K562 (cell line): ENCODE results near the gene SNX9. TPM values are rescaled to one million over a fixed set of nuclear protein-coding genes. Genes with fewer than 3 reads are reported as not detected.

Source experiments
- ATAC-seq: fragments of 200-7000 bp; cut with Tn5 transposase; 3 replicates; pipeline ENCODE4 v1.9.1; 2020; ENCODE audit warnings: moderate library complexity
- BruUV-seq: library from RNA; stranded (reverse); fragments of 400-500 nt; replicated peaks from 2 replicates; lab custom pipeline; 2021; lab: Mats Ljungman, UMichigan
- CTCF ChIA-PET: fragments of 300-600 bp; formaldehyde crosslinking; extraction: SDS; loops from one replicate; lab custom pipeline; 2021; ENCODE audit warnings: low intra/inter-chr PET ratio; lab: Yijun Ruan, JAX
- POLR2A ChIA-PET: fragments of 300-600, 350-650 bp; sonication (Branson Sonifier 250); formaldehyde crosslinking; extraction: SDS; loops from one replicate; lab custom pipeline; 2021; ENCODE audit warnings: antibody characterized with exemption, inconsistent platforms; lab: Yijun Ruan, JAX
- DNase-seq, 4 experiments: peaks; one replicate each; pipeline versions ENCODE4 v3.0.0 to v3.0.0-alpha.2; 2011 to 2018; ENCODE audit warnings: low spot score in 3 of 4, mixed read lengths in 3 of 4; ENCODE audit errors: extremely low read depth in 1 of 4
- FAIRE-seq: peaks from 2 replicates; lab custom pipeline; 2011; peaks lifted over from hg19 to GRCh38; lab: Jason Lieb, UNC
- H2AFZ ChIP-seq: 2 replicates; pipeline ENCODE4 v1.6.0; 2011; ENCODE audit warnings: low read depth, low read length, control low read depth, inconsistent platforms
- H3K27ac ChIP-seq: fragments of 200-600 bp; 3 replicates; pipeline ENCODE4 v1.8.0; 2011; ENCODE audit warnings: low read depth, mild to moderate bottlenecking, control low read depth, inconsistent platforms, low read length, moderate library complexity, mixed read lengths; ENCODE audit errors: extremely low read depth
- H3K27me3 ChIP-seq, 2 experiments: fragments of 300-600 bp in 1 of 2; 2 replicates in 1 of 2; 3 replicates in 1 of 2; pipeline versions ENCODE4 v1.6.0 to v1.8.0; 2011; ENCODE audit warnings: inconsistent platforms in 2 of 2, low read length in 2 of 2, mild to moderate bottlenecking in 1 of 2, mixed read lengths in 1 of 2, moderate library complexity in 1 of 2; ENCODE audit not compliant: control insufficient read depth in 2 of 2, insufficient read depth in 2 of 2
- H3K36me3 ChIP-seq: fragments of 300-600 bp; 3 replicates; pipeline ENCODE4 v1.8.0; 2011; ENCODE audit warnings: mild to moderate bottlenecking, low read length, inconsistent platforms; ENCODE audit not compliant: control insufficient read depth, insufficient read depth
- H3K4me1 ChIP-seq, 2 experiments: fragments of 200-600 bp in 1 of 2; replicated peaks in 1 of 2; 2 replicates in 1 of 2; 3 replicates in 1 of 2; pipeline versions ENCODE4 v1.5.1 to v1.8.0; 2011; ENCODE audit warnings: inconsistent platforms in 2 of 2, low read length in 2 of 2, mild to moderate bottlenecking in 1 of 2, mixed read lengths in 1 of 2, moderate library complexity in 1 of 2; ENCODE audit not compliant: control insufficient read depth in 2 of 2, insufficient read depth in 2 of 2
- H3K4me2 ChIP-seq: 2 replicates; pipeline ENCODE4 v1.6.1; 2011; ENCODE audit warnings: low read length, control low read depth, inconsistent platforms, mixed read lengths; ENCODE audit not compliant: insufficient read depth
- H3K4me3 ChIP-seq: fragments of 200-600 bp; sonication (generic), shearing (Covaris generic); 2 replicates; pipeline ENCODE4 v1.5.1; 2016; ENCODE audit warnings: control low read depth, inconsistent platforms
- H3K79me2 ChIP-seq: fragments of 200-600 bp; 3 replicates; pipeline ENCODE4 v1.8.0; 2011; ENCODE audit warnings: low read length, inconsistent platforms; ENCODE audit not compliant: control insufficient read depth, insufficient read depth
- H3K9ac ChIP-seq, 2 experiments: 2 replicates each; pipeline versions ENCODE4 v1.6.0 to v1.6.1; 2011; ENCODE audit warnings: low read depth in 2 of 2, low read length in 2 of 2, control low read depth in 1 of 2, inconsistent platforms in 1 of 2, mild to moderate bottlenecking in 1 of 2, mixed read lengths in 1 of 2; ENCODE audit not compliant: insufficient read depth in 1 of 2
- H3K9me1 ChIP-seq: one replicate; pipeline ENCODE4 v1.6.0; 2011; ENCODE audit warnings: inconsistent platforms, mild to moderate bottlenecking, low read length, moderate library complexity; ENCODE audit not compliant: control insufficient read depth, insufficient read depth
- H3K9me3 ChIP-seq: replicated peaks from 2 replicates; pipeline ENCODE4 v1.5.1; 2011; ENCODE audit warnings: low read depth, low read length, inconsistent platforms; ENCODE audit not compliant: control insufficient read depth, insufficient read depth
- H4K20me1 ChIP-seq: replicated peaks from 2 replicates; pipeline ENCODE4 v1.6.1; 2011; ENCODE audit warnings: low read length, inconsistent platforms, mixed read lengths; ENCODE audit not compliant: control insufficient read depth, insufficient read depth
- EGR1 ChIP-seq: fragments of 450-650 bp; conservative IDR thresholded peaks from 2 replicates; pipeline ENCODE4 v1.6.1; 2017; ENCODE audit warnings: mild to moderate bottlenecking
- MBD2 ChIP-seq: sonication (generic); IDR thresholded peaks from 2 replicates; pipeline ENCODE4 v1.6.1; 2016; ENCODE audit warnings: low read depth, borderline replicate concordance
- RAD51 ChIP-seq: fragments of 450-650 bp; IDR thresholded peaks from 2 replicates; pipeline ENCODE4 v1.7.1; 2016; ENCODE audit warnings: low read depth, mild to moderate bottlenecking, borderline replicate concordance
- SMARCC2 ChIP-seq: fragments of 450-650 bp; IDR thresholded peaks from 2 replicates; pipeline ENCODE4 v1.6.1; 2017; ENCODE audit warnings: antibody characterized with exemption, moderate library complexity, mild to moderate bottlenecking, low read depth
- WGBS: fragments of 100-300 bp; shearing (Covaris generic); methylation state at CpG from one replicate; pipeline ENCODE4 v1.1.6; 2016; ENCODE audit warnings: low coverage, mixed read lengths; ENCODE audit not compliant: insufficient coverage; ENCODE audit errors: missing lambda C conversion rate; 5-methylcytosine and 5-hydroxymethylcytosine counted together
- in situ Hi-C: fragments of 300-500 bp; cut with MboI; formaldehyde crosslinking; loops from 4 replicates; pipeline ENCODE4 v1.15.0; 2018; ENCODE audit warnings: inconsistent platforms, mixed read lengths
- intact Hi-C: fragments of 100-400 bp; cut with micrococcal nuclease; formaldehyde crosslinking; loops from 2 replicates; pipeline ENCODE4 v1.14.2; 2022
- polyA plus RNA-seq, 8 experiments: library from polyadenylated mRNA; depleted of rRNA in 4 of 8; stranded (reverse) in 5 of 8; unstranded in 3 of 8; fragments of >200 nt; fragmentation: Nextera tagmentation in 2 of 8; fragmentation: Illumina TruSeq in 1 of 8; extraction: Ambion mirVana in 2 of 8; extraction: Trizol in 1 of 8; gene quantifications; 2 replicates each; pipeline versions ENCODE4 v1.2.1 to v1.2.3, GENCODE V29; 2011 to 2014; ENCODE audit warnings: inconsistent platforms in 1 of 8, missing spikeins in 1 of 8
- total RNA-seq, 7 experiments: library from RNA; depleted of rRNA in 6 of 7; stranded (reverse); fragments of >200 nt in 6 of 7; fragmentation: Illumina TruSeq in 2 of 7; extraction: Trizol in 2 of 7; gene quantifications; 2 replicates each; pipeline versions ENCODE4 v1.2.1 to v1.2.3, GENCODE V29; 2011 to 2021; ENCODE audit warnings: low replicate concordance in 1 of 7
- TF ChIP-seq, protein P1 (sequence below): fragments of 200-600 bp; sonication (generic); IDR thresholded peaks from one replicate; pipeline ENCODE4 v1.6.1; 2012; ENCODE audit warnings: mild to moderate bottlenecking, low read depth, low read length, inconsistent platforms
- TF ChIP-seq, protein P2 (sequence below): fragments of 450-650 bp; IDR thresholded peaks from 2 replicates; pipeline ENCODE4 v1.6.1; 2016; ENCODE audit warnings: mild to moderate bottlenecking

SNX9 gene
- total and polyA plus RNA-seq, 9 of the 15 experiments (the other 6 are each of a cell fraction or from before 2014, with no cell fraction given) = 6.0 to 81.7 (median 57.1) TPM

GRCh38 chr6:157789861-157790260 lies 33.2 kb upstream of the SNX9 start:
- 84% methylated on average over 14 of the region's 15 CpGs for WGBS
- ChIA-PET CTCF (no interaction called here), POLR2A (interaction anchor here (1.2 to 1.5 kb wide), 3 partner anchors 9 to 15 kb away, joined by 3 to 5 read pairs (median 4); no protein-coding TSS in a partner anchor)
- Histone ChIP-seq H3K4me1 (peaks cover 4 to 7% of the 10 kb centered on the region in 2 experiments; a peak in 3 of 5 replicates), H3K36me3 (no peaks in the 10 kb centered on the region), H3K4me3 (no peak overlapping the region), H3K9me3 (no peaks in the 10 kb centered on the region), H3K79me2 (no peaks in the 10 kb centered on the region), H3K9ac (no peak overlapping the region), H4K20me1 (no peaks in the 10 kb centered on the region), H3K27ac (no peak overlapping the region), H3K27me3 (no peaks in the 10 kb centered on the region), H2AFZ (peak overlapping the region; percentile 53), H3K4me2 (no peak overlapping the region), H3K9me1 (no peaks in the 10 kb centered on the region)
- peak; percentile 56 to 88 (median 80) for DNase-seq
- FAIRE-seq = peak; percentile 49
- peak; percentile 93 for ATAC-seq
- in situ Hi-C loops (no loop called here), intact Hi-C loops (no loop called here)
- BruUV-seq = no TSS peak
- TF ChIP-seq RAD51 = peak; percentile 91
- TF ChIP-seq SMARCC2 = no peak
- peak; percentile 68 for TF ChIP-seq EGR1
- TF ChIP-seq, protein P1, sequence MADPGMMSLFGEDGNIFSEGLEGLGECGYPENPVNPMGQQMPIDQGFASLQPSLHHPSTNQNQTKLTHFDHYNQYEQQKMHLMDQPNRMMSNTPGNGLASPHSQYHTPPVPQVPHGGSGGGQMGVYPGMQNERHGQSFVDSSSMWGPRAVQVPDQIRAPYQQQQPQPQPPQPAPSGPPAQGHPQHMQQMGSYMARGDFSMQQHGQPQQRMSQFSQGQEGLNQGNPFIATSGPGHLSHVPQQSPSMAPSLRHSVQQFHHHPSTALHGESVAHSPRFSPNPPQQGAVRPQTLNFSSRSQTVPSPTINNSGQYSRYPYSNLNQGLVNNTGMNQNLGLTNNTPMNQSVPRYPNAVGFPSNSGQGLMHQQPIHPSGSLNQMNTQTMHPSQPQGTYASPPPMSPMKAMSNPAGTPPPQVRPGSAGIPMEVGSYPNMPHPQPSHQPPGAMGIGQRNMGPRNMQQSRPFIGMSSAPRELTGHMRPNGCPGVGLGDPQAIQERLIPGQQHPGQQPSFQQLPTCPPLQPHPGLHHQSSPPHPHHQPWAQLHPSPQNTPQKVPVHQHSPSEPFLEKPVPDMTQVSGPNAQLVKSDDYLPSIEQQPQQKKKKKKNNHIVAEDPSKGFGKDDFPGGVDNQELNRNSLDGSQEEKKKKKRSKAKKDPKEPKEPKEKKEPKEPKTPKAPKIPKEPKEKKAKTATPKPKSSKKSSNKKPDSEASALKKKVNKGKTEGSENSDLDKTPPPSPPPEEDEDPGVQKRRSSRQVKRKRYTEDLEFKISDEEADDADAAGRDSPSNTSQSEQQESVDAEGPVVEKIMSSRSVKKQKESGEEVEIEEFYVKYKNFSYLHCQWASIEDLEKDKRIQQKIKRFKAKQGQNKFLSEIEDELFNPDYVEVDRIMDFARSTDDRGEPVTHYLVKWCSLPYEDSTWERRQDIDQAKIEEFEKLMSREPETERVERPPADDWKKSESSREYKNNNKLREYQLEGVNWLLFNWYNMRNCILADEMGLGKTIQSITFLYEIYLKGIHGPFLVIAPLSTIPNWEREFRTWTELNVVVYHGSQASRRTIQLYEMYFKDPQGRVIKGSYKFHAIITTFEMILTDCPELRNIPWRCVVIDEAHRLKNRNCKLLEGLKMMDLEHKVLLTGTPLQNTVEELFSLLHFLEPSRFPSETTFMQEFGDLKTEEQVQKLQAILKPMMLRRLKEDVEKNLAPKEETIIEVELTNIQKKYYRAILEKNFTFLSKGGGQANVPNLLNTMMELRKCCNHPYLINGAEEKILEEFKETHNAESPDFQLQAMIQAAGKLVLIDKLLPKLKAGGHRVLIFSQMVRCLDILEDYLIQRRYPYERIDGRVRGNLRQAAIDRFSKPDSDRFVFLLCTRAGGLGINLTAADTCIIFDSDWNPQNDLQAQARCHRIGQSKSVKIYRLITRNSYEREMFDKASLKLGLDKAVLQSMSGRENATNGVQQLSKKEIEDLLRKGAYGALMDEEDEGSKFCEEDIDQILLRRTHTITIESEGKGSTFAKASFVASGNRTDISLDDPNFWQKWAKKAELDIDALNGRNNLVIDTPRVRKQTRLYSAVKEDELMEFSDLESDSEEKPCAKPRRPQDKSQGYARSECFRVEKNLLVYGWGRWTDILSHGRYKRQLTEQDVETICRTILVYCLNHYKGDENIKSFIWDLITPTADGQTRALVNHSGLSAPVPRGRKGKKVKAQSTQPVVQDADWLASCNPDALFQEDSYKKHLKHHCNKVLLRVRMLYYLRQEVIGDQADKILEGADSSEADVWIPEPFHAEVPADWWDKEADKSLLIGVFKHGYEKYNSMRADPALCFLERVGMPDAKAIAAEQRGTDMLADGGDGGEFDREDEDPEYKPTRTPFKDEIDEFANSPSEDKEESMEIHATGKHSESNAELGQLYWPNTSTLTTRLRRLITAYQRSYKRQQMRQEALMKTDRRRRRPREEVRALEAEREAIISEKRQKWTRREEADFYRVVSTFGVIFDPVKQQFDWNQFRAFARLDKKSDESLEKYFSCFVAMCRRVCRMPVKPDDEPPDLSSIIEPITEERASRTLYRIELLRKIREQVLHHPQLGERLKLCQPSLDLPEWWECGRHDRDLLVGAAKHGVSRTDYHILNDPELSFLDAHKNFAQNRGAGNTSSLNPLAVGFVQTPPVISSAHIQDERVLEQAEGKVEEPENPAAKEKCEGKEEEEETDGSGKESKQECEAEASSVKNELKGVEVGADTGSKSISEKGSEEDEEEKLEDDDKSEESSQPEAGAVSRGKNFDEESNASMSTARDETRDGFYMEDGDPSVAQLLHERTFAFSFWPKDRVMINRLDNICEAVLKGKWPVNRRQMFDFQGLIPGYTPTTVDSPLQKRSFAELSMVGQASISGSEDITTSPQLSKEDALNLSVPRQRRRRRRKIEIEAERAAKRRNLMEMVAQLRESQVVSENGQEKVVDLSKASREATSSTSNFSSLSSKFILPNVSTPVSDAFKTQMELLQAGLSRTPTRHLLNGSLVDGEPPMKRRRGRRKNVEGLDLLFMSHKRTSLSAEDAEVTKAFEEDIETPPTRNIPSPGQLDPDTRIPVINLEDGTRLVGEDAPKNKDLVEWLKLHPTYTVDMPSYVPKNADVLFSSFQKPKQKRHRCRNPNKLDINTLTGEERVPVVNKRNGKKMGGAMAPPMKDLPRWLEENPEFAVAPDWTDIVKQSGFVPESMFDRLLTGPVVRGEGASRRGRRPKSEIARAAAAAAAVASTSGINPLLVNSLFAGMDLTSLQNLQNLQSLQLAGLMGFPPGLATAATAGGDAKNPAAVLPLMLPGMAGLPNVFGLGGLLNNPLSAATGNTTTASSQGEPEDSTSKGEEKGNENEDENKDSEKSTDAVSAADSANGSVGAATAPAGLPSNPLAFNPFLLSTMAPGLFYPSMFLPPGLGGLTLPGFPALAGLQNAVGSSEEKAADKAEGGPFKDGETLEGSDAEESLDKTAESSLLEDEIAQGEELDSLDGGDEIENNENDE = no peak
- TF ChIP-seq, protein P2, sequence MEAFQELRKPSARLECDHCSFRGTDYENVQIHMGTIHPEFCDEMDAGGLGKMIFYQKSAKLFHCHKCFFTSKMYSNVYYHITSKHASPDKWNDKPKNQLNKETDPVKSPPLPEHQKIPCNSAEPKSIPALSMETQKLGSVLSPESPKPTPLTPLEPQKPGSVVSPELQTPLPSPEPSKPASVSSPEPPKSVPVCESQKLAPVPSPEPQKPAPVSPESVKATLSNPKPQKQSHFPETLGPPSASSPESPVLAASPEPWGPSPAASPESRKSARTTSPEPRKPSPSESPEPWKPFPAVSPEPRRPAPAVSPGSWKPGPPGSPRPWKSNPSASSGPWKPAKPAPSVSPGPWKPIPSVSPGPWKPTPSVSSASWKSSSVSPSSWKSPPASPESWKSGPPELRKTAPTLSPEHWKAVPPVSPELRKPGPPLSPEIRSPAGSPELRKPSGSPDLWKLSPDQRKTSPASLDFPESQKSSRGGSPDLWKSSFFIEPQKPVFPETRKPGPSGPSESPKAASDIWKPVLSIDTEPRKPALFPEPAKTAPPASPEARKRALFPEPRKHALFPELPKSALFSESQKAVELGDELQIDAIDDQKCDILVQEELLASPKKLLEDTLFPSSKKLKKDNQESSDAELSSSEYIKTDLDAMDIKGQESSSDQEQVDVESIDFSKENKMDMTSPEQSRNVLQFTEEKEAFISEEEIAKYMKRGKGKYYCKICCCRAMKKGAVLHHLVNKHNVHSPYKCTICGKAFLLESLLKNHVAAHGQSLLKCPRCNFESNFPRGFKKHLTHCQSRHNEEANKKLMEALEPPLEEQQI = 0 out of 2 replicates have a peak, but pooled peaks have one; percentile 44
- 0 out of 2 replicates have a peak, but pooled peaks have one; percentile 44 for TF ChIP-seq MBD2
